Brain pericyte (primary cell): ENCODE measurements around the gene FOSL2.
"Not testable (repeated sequence)": the region's sequence is repeated elsewhere in the genome, so short reads cannot be mapped to it uniquely, and the experiment has no call there.

Experiments
- DNase-seq: peaks from one replicate; pipeline ENCODE4 v3.0.0-alpha.2; 2012; ENCODE audit warnings: low read depth, low spot score

The FOSL2 gene

GRCh38 chr2:28357055-28357454, 35.6 kb upstream of the FOSL2 start:
- no peak for DNase-seq

DNA sequence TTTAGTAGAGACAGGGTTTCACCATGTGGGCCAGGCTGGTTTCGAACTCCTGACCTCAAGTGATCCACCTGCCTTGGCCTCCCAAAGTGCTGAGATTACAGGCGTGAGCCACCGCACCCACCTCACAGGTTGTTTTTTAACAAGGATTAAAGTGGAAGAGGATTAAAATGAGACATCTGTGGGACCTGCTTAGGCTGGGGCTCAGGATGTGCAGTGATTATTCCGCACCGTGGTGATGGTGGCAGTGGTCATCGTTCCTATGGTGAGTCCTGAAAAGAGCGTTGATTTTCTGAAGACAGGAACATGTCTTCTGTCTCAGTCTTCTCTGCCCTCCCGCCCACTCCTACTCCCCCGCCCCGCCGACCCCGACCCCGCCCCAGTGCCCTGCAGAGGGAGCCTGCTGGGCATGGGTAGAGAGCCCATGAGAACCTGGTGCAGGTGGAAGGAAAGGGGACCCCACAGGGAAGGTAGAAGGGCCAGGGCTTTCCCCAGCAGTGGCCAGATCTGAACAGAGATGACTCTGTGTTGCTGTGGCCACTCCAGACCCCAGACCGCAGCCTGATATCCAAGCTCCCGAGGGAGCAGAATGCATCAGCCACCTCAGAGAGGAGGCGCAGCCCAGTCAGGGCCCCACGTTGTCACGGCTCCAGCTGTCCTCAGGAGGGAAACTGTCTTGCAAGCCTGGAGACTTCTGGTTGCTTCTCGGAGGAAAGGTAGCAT, 34.5 kb upstream of the FOSL2 start:
- no peak for DNase-seq

DNA sequence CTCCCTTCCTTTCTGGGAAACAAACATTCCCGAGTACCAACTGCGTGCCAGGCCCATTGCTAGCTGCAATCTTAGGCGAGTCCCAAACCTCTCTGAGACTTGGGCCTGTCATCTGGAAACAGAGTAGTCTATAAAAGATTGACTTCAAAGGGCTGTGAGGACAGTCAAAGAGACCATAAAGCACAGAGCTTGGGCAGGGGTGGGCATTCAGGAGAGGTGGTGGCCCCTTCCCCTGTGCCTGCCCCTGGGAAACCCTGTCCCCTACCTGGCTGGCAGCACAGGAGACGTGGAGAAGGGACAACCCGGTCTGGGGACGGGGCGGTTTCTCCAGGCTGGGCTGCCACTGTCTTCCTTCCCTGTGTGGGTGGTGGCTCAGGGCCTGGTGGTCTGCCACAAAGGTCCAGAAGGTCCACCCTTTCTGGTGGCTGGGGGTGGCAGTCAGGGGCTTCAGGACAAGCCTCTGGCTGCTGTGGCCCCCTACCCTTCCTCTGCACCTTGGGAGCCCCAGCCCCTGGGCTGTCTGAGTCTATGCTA, 33.9 kb upstream of the FOSL2 start:
- no peak for DNase-seq

GRCh38 chr2:28359222-28360057, 33.2 kb upstream of the FOSL2 start:
- peak; percentile 66 for DNase-seq

- no peak for DNase-seq
These were observed 32.5 kb upstream of the FOSL2 start for GRCh38 chr2:28360058-28360717.

- peak; percentile 87 for DNase-seq
These were observed 31.9 kb upstream of the FOSL2 start for GRCh38 chr2:28360718-28361293.

GRCh38 chr2:28361991-28362710, 30.5 kb upstream of the FOSL2 start:
- no peak for DNase-seq

- no peak for DNase-seq
These were observed 29.6 kb upstream of the FOSL2 start for GRCh38 chr2:28362991-28363521.

- DNase-seq = no peak
These were observed 28.9 kb upstream of the FOSL2 start for GRCh38 chr2:28363686-28364280.

GRCh38 chr2:28364610-28365009, 28.0 kb upstream of the FOSL2 start:
- no peak for DNase-seq

- DNase-seq = no peak
These were observed 27.5 kb upstream of the FOSL2 start for GRCh38 chr2:28365158-28365557.

- no peak for DNase-seq
These were observed 26.5 kb upstream of the FOSL2 start for GRCh38 chr2:28366149-28366495.

DNA sequence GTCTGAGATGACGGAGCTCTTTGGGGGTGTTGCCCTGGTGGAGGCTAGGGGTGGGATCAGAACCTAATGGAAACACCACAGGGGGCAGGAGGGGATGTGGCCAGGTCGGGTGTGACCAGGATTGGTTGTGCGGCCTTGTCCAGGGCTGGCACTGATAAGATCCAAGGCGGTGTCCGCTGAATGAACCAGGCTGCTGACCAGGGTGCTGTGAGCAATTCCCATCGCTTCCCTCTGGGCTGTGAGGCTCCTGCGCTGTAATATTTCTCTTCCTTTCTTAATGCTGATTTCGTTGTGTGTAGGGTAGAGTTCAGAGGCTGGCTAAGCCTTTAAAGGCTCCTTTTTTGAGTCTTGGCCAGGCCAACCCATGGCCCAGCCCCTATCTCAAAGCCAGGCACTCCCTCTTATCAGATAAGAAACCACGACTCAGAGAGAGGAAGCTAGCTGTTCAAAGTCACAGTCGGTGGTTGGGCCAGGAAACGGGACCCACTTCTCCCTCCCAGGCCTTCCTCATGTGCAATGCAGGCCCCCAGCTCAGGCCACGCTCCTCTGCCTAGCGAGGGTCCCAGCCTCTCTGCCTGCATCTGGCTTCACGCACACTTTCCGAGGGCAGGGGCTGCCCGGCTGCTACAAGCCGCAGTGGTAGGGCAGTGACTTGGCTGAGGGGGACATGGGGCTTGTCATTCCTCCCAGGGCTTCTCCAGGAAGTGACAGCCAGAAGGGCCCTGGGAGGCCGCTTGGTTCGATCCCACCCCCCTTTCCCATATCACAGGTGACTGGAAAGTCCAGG, 26.0 kb upstream of the FOSL2 start:
- DNase-seq = no peak

GRCh38 chr2:28367667-28368356, 24.8 kb upstream of the FOSL2 start:
- no peak for DNase-seq

DNA sequence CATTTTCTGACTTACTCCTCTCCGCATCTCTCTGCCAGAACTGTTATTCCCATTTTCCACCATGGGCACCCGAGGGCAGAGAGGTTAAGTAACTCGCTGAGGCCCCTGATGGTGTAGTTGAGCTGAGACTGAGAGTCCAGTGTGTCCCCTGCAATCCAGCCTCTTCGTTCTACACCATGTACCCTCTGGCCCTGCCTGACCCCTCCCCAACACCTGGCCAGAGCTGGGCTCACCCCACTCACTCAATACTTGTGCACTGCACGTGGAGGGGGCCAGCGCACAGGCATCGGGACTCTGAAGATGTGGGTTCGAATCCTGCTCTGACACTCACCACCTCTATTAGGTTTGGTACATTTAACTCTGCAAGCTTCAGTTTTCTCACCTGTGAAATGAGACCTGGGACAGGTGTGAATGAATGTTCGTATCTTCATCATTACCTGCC, 24.3 kb upstream of the FOSL2 start:
- DNase-seq = no peak

DNA sequence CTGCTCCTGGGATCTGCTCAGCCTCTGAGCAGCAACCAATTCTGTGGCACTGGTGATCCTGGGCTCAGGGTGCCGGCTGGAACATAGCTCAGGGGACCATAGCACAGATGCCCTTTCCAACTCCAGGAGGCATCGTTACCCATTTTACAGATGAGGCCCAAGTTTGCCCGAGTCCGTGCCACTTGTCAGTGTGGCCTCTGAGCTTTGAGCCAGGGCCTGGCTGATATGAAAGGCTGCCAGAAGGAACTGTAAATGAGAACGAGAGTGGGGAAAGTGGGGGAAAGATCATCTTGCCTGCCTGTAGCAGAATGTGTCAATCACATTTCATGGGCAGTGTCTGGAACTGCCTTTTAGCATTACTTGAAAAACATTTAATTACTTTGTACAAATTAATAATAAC, 23.3 kb upstream of the FOSL2 start:
- DNase-seq = no peak

DNA sequence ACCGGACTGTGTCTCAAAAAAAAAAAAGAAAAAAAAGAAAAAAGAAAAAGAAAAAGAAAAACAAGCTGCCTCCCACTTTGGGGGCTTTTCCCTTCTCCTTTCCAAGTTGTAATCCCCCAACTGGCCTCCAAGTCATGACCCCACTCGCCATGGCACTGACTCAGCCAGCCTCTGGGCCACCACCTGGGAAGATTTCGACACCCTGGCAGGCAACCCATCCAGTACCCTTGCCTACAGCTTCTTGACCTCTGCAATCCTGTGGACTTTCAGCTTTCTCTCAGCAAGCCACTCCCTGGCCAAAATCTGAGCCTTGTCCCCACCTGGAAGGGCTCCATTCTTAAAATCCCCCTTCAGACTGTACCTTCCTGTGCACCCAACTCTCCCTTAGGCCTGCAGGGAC, 22.3 kb upstream of the FOSL2 start:
- DNase-seq = no peak

DNA sequence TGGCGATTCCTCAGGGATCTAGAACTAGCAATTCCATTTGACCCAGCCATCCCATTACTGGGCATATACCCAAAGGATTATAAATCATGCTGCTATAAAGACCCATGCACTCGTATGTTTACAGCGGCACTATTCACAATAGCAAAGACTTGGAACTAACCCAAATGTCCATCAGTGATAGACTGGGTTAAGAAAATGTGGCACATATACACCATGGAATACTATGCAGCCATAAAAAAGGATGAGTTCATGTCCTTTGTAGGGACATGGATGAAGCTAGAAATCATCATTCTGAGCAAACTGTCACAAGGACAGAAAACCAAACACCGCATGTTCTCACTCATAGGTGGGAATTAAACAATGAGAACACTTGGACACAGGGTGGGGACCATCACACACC, 20.9 kb upstream of the FOSL2 start:
- not testable (repeated sequence) for DNase-seq

DNA sequence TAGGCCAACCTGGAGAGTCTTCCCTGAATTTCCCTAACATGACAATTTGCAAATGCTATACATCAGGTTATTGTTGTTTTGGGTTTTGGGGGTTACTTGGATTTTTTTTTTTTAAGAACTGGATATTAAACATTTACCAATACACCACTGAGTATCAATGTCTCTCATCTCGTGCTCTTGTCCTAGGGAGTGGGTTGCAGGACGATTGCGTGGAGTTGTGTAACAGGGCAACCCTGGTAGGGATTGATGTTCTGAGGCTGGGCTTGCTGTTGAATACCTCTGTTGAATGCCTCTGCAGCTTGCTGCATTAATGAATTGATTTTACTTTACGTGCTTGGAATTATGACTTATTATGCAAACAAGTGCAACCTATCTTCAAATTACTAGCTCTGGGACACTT, 18.8 kb upstream of the FOSL2 start:
- DNase-seq = no peak
